Measurements from ENCODE around the gene ZNF664.

Gene ZNF664

DNA sequence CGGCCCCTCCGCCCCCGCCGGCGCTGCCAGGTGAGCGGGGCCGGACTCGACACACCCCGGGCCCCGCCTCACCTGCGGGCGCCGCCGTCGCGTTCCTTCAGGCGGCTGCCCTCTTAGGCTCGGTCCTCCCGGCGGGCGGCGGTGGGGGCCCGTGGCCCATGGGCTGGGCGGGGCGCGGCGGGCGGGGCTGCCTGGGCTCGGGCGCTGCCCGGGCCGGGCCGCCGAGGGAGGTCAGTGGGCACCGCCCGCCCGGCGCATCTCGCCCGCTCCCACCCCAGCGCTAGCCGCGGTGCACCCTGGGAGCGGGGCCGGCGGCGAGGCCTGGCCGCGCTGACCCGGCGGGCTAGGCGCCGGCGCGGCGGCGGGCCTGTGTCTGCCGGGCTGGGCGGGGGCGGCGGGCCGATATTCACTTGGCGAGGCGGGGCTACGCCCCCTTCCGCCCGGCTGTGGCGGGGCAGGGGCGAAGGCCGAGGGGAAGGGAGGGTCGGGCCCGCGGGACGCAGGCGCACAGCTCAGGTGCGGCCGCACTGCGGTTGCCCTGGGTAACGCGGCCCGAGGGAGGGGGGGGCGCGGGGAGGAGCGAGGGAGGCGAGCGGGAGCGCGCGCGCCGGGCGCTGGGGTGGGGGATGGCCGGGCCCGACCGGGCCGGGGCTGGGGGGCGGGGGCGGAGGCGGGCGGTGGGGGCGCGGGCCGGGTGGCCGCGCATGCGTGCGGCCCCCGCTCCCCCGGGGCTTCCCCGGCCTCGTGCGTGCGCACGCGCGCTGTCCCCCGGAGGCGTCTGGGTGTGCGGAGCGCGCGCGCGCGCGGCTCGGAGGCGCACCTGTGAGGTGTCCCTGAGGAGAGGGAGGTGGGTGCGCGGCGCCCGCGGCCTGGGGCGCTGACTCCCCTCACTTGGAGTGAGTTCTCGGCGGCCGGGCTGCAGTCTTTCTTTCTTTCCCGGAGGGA is at the start of gene ZNF664, which contains the start of gene CCDC92:
ZNF664 (plus strand) TSS at position 759 of the 945 bp plus-strand sequence. CDS start 38,930 bp downstream, outside the sequence.
CCDC92 (minus strand) TSS at position 375 of the 945 bp plus-strand sequence. CDS start 28,526 bp downstream, outside the sequence.
- DNase-seq, result peak; percentile 93

DNA sequence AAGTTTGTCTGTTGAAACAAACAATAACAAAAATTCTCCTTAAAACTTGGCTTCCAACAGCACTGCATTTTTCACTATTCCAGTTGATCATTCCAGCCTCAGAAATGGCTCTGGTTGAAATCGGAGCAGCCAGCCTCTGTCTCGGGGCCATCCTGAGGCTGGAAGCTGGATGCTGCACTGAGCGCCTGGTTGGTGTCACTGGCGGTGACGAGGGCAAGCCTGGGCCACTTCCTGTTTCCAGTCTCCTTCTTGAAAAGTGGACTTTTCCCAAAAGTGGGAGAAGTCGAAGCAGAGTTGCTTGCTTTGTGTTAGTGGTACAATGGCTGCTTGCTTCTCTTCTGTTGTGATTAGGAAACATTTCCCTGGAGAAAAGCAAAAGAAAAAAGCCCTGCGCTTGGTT is 49.1 kb upstream of the ZNF664 start:
- DNase-seq, result no peak

DNA sequence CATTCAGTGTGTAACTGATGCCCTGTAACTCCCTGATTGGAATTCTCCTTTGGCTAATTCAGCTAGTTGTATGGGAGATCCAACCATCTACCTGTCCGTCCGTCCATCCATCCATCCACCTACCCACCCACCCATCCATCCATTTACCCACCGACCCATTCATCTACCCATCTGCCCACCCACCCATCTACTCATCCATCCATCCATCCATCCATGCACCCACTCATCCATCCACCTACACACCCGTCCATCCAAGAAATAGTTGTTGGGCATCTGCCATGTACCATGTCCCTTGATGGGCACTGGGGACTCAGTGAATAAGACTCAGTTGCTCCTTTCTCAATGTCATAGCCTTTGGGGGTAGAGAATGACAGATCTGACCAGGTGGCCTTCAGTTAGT is 48.5 kb upstream of the ZNF664 start:
- DNase-seq, result no peak

DNA sequence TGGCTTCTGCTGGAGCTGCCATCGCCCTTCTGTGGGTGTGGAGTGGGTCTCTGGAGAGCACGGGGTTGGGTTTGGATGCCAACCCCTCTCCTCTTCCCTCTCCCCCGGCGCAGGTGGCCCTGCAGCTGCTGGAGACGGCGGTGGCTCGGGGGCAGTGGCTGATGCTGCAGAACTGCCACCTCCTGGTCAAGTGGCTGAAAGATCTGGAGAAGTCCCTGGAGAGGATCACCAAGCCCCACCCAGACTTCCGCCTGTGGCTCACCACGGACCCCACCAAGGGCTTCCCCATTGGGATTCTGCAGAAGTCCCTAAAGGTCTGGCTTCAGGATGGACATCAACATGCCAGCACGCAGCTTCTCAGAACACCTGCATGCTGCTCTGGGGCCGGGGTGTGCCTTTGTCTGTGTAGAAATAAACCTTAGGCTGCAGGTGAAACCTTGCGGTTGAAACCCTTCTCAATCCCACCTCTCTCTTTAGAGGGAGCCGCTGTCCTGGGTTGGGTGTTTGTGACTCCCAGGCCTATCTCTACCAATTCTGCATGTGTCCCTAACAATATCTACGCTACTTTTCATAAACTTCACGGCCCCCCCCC is 44.6 kb upstream of the ZNF664 start:
- DNase-seq, result no peak

DNA sequence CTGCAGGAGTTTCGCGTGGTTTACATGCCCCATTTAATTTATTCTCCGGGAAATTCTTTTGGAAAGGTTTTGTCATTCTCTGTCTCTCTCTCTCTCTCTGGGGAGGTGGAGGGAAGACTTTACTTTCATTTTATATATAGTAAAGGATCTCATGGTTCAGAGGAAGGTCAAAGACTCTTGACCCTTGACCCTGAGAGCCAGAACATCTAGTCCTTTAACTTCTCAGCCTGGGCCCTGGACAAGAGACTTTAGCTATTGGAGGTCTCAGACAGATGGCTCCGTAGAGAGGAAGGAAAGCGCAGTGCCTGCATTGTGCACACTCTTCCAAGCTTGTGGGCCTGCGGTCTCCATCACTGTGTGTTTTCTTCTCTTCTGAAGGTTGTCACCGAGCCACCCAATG is 44.1 kb upstream of the ZNF664 start:
- DNase-seq, result no peak

DNA sequence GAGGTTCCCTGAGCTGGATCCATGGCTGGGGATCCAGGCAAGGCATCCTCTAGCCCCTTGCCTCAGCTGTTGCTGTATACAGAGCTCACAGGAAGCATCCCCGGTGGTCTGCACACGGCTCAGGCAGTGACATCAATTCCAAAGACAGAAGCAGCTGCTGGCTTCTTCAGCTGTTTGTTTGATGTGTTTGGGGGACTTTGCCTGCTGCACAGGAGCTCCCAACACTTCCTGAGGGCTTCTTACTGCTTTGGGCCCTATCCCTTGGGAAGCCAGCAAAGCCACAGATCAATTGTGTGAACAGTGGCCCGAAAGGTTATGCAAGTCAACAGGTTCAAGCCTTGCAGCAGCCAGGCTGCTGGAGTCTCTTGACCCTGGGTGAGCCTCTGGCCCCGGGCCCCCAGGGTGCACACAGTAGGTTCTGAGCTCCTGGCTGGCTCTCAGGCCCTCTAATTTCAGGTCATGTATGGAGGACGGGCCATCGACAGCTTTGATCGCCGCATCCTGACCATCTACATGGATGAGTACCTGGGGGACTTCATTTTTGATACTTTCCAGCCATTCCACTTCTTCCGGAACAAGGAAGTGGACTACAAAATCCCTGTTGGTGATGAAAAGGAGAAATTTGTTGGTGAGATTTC is 43.0 kb upstream of the ZNF664 start:
- DNase-seq, result no peak

DNA sequence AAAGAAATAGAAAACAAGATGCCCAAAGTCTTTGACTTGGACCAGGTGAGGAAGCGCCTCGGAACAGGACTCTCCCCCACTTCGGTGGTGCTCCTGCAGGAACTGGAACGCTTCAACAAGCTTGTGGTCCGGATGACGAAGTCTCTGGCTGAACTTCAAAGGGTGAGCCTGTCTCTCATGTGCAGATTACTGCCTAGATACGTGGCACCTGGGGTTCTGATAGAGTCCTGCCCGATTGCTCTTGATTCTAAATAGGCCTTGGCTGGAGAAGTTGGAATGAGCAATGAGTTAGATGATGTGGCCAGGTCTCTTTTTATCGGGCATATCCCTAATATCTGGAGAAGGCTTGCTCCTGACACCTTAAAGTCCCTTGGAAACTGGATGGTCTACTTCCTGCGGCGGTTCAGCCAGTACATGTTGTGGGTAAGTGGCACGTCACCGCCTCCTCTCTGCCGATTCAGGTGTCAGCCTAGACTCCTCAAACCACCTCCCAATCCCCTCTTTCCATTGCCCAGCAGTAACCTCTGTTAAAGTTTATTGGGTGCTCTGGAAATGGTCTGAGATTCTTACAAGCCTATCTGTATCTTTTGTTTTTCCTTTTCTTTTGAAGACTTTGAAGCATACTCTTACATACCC is 41.2 kb upstream of the ZNF664 start:
- DNase-seq, result no peak

DNA sequence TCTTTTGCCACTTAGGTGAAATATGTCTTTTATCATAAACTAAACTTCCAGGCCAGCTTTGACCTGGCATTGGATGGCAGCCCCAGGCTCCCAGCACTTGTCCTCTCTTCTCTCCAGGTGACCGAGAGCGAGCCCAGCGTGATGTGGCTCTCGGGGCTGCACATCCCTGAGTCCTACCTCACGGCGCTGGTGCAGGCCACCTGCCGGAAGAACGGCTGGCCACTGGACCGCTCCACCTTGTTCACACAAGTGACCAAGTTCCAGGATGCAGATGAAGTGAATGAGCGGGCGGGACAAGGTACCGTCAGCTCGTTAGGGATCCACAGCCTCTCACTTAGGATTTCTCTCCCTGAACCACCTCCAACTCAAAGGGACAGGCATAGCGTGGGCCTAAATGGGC is 39.8 kb upstream of the ZNF664 start:
- no peak for DNase-seq

DNA sequence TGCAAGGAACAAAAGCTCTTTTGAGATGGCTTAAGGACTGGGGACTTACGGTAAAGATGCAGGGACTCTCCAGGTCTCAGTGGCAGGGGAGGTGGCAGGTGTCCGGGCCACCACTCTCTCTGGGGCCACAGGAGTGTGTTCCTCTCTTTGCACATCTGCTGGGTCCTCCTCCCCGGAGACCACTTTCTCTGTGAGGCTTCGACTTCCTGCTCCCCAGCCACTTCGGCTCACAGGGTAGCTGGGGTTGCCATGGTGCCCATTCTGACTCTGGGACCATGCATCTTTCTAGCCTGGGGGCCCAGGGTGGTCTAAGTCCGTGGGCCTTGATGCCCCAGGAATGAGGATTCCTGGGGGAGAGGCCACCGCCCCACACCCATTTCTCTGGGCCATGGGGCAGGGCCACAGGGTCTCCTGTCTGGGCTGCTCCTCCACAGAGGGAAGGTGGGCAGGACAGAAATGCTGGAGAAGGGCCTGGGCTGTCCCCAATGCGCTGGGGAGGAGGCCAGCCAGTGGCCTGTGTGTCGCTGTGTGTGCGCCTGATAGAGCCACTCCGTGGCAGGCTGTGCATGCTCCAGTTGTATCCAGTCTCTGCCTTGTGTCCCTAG is 38.9 kb upstream of the ZNF664 start:
- DNase-seq, result no peak

DNA sequence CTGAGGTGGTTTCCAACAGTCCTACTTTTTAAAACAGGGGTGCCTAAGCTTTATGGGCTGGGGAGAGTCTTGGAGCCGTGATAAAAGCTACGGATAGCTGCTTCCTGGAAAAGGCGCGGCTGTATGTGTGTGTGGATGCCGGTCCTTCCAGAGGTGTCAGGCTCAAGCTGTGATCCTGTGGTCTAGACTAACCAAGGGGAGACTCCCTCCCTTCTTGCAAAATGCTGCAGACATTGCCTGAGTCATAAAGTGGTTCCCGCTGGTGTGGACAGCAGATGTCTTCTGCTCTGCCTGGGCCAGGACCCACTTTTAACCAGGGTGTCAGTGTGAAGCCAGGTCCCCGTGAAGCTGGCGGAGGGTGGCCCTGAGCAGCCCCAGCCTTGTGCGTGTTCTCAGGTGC is 38.2 kb upstream of the ZNF664 start:
- no peak for DNase-seq

DNA sequence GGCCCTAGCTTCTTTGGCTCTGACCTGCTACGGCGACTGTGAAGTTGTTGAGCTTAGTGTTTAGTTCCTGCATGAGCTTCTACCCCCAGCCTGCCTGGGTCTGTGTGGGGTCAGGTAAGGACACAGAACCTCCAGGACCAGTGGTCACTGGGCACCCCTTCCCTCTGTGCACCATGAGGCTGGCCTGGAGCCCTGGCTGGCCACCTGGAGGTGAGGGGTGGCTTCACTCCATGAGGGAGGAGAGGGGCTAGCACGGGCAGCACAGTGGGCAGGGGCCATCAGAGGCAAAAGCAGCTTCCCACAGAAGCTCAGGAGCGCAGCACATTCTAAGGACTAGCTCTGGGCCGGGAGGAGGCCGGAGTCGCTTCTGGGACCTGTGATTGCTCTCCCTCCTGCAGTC is 37.1 kb upstream of the ZNF664 start:
- no peak for DNase-seq

DNA sequence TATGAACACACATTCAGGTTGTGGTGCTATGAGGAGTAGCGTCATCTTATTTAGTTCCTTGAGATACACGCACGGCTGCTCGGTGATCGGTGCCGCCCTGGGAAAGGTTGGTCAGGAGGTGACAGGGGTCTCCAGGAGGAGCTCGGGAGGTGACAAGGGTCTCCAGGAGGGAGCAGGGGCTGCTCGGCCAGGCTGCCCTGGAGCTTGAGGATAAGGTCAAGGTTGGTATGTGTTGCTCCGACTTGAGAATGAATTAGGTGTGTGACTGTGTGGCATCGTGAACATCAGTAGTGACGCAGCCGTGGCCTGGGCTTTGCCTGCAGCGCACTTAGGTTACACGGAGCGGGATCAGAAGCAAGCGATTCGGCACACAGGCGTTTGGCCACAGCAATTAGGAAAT is 36.5 kb upstream of the ZNF664 start:
- DNase-seq, result no peak

DNA sequence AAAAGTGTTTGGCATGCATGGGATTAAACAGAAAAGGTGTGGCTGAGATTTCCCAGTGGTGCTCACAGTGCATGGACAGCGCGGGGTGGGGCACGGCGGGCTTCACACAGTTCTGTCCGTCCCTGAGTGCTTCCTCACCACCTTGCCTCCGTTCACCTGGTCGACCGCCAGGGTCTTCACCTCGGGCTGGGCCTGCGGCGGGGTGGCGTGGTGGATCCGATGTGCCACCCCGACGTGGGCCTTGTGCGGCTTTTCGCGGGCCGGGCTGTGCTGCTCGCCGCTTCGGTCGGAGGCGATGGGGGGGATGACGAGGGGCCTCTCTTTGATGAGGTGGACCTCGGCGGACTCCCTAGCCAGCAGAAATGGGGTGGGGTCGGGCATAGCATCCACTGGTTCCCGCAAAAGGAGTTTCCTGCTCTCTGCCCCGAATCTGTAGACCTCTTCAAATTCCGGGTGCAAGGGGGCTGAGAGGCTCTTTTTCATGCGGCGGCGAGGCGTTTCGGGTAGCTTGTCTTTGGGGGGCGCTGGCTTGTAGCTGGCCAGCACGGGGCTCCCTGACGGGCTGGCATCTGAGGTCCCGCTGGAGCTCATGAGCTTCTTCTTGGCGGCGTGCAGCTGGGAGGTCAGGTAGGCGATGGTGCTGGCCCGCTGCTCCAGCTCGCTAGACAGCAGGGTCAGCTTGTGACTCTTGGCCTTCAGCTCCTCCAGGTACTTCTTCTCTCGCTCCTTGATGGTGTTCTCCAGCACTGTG is 35.9 kb upstream of the ZNF664 start:
- DNase-seq, result no peak

DNA sequence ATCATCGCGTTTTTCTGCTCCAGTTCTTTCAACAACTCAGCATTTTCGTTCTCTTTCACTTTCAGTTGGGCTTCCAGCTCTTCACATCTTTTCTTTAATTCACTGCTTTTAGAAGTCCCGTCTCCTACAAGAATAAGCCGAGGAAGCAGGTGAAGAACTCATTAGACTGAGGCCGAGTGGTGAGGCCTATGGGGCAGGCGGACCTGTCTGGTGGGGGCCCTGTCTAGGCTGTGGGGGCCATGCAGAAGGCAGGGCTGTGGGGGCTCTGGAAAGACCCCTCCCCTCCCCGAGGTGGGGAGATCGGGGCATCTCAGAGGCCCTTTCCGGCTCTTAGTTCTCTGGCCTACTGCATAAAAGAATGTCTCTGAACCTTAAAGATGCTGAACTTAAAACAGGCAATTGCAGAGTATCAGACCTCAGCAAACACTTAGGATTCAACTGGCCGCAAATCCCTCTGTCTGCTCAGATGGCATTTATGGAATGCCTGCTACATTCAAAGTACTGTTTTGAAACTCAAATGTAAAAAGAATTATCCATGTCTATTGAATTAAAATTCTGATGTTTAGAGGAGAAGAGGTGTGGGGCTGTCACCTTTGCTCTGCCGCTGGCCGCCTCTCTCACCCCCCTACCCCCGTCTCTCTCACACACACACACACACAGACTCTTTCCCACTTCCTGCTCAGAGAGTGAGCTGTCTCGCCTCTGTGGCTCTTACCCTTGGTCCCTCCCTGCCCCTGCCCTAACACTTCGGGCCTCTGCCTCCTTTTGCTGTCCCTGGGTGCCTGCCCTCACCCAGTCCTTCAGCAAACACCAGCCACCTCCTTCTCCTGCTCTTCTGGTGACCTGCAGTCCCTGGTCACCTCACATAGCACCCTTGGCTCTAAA is 35.1 kb upstream of the ZNF664 start:
- DNase-seq, result no peak

DNA sequence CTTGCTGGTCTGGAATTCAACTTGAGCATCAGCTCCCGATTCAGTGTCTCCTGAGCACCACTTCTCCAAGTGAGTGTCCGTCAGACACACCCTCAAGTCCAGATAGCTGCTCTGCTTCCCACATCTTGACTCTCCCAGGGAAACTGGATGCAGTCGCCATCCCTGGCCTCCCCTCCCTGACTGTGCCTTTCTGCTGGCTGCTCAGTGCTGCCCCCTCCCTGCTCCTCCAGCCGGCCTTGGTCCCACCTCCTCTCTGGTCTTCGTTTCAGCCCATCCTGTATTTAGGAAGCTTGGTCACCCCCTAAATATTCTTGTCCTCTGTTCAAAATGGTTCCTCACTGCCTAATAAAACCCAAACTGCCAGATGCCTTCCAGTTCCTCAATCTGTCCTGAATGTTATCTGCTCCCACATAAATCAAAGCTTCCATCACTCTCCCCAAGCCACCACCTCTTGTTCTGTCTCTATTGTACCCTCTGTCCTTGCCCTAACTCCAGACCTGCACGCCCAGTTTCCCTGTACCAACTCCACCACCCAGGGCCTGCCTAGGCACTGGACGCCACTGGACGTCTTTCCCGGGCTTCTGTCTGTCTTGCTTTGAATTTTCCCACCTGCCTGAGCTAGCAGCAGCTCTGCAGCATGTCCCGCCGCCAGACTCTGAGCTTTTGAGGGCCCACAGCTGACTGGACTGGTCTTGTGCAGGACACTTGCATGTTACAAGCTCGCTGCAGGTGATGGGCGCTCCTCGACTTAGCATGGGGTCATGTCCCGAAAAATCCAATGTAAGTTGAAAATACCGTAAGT is 34.1 kb upstream of the ZNF664 start:
- no peak for DNase-seq

DNA sequence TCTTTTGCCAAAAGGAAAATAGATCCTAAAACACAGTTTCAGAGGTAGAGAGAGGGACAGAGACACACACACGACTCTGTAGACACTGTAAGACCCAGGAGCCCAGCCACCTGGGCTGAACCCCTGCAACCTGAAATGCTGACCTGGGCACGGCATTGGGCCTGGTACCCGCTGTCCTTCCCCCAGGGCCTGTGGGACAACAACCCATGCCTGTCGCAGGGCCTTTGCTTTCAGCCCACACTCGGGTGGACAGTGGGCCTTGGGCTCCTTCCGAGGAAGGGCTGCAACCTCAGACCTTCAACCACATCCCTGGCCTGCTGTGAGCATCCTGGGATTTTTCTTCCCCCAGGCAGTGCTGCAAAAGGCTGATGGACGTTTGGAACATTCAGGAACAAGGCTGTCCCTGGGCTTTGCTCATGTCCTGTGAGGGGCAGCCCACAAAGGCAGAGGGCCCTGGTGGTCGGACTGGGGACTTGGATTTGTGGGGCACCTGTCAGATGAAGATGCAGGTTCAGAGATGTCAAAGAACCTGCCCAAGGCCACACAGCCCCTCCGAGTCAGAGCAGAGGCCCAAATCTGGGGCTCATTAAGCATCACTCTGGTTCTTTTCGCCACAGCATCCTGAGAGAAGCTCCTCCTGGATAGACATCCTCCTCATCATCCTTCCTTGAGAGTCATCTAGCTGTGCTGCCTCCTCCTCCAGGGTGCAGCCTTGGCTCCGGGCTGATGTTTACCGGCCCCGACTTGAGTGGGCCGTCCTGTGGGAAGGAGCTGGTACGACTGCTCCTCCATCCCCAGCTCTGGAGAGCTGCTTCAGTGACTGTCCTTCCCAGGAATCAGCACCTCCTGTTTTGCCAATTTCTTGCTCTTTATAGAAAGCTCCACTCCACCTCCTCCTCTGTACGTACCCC is 33.0 kb upstream of the ZNF664 start:
- DNase-seq, result no peak

DNA sequence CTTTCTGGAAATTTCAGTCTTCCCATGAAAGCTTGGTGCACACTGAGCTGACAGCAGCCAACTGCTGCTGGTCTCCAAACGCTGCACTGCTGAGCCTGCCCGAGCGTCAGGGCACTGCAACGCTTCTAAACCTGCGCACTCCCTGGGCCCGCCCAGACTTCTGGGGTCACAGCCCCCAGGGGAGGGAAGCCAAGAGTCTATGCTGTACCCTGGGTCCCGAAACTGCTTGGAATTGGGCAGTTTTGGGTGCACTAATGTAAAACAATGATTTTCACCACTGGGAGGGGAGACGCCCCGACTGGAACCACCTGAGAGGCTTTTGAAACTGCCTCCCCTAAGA is 32.4 kb upstream of the ZNF664 start:
- no peak for DNase-seq

DNA sequence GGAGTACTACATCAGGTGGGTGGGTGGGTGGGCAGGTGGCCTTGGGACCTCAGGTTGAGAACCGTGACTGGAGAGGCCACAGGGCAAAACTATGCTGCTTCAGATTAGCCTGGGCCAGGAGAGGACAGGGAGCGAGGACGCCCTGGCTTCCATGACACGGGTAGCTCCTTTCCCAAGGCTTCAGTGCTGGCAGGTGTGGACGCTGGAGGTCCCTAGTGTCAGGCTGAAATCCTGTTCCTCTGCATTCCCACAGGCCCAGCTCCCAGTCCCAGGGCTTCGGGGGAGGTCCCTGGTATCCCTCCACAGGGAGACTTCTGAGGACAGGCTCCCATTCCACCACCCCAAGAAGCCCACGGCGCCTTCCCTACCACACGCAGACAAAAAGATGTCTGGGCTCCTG is 32.0 kb upstream of the ZNF664 start:
- no peak for DNase-seq

DNA sequence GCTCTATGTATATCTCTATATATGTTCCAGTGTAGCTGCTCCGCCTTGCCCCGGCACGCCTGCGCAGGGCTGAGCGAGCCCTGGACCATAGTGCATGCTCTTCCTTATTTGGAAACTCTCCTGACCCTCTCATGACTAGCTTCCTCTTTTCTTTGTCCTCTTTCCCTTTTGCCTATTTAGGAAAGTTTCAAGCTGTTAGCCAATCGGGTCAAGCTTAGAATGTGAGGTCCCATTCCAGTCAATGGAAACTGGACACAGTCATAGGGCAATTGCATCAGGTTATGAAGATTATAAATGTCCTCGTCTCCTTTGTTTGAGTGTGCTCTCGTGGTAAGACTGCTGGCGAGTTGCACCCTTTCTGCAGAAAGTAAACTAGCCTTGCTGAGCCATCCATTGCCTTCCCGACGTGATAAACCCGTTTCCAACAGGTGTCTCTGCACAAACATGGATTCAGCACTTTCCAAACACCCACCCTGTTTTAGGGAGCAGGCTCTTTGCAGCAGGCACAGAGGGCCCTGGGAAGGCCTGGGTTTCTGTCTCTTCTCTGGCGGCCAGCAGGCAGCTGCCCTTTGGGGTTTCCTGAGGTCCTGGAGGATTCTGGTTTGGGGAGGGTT is 31.3 kb upstream of the ZNF664 start:
- DNase-seq, result no peak
